HUDEP-2 (cell line): ENCODE data around the gene TAF13.
A peak's percentile ranks its signal among the peaks of the same experiment; 100 is the strongest.

Experiments
- DNase-seq, 76 experiments: peaks; one replicate each; lab custom pipeline; 2025; ENCODE audit not compliant: unreplicated experiment in 76 of 76; lab: John Stamatoyannopoulos, UW

The TAF13 gene, protein sequence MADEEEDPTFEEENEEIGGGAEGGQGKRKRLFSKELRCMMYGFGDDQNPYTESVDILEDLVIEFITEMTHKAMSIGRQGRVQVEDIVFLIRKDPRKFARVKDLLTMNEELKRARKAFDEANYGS

GRCh38 chr1:109075531-109076490 is at the start of gene TAF13:
TSS of gene TAF13 (minus strand) at chr1:109076003. CDS start at chr1:109075947, 56 bp downstream.
- peak; percentile 21 to 89 (median 78) for DNase-seq

DNA sequence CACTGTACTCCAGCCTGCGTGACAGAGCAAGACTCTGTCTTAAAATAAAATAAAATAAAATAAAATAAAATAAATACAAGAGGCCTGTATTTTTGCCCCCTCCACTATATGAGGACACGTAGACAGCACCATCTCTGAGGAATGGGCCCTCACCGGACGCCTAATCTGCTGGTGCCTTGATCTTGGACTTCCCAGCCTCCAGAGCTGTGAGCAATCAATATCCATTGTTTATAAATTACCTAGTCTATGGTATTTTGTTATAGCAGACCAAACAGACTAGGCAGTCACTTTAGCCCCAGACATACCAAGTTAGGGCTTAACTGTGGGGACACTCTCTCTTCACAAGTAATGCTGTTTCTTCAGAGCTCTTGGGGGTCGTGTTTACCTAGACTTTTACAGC is 44.6 kb upstream of the TAF13 start:
- DNase-seq, result no peak

- no peak for DNase-seq
These were observed 42.3 kb upstream of the TAF13 start for GRCh38 chr1:109118089-109118488.

DNA sequence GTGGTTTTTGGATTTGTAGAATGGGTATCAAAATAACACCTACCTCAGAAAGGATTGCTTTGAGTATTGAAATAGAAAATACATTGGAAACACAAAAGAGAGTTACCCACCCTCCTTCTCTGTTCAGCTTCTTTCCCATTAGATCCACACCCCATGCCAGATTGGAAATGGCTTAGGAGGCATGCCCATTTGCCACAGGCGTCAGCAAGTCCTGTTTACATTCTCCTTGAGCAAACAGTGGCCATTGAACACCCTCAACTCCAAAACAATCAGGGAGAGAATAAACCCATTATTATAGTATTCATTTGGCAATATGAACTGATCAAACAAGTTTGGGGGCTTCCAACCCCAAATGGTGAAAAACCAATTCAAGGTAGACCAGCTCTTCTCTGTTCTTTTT is 40.5 kb upstream of the TAF13 start:
- DNase-seq, result no peak

DNA sequence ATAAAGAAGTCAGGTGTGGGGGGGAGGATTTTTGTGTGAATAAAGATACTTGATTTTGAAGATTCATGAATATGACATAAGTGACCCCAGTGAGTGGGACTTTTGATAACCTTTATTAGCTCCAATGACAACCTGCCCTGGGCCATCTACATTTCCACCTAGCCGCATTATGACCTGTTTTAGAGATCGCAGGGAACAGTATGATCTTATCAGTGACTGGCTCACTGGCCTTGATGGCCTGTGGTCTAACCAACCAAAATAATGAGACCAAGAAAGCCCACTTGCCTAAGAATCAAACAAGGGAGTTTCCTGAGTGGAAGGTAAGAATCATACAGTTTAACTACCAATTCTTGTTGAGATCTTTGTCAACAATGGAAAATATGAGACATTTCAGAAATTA is 39.9 kb upstream of the TAF13 start:
- no peak for DNase-seq

GRCh38 chr1:109114342-109114674 is 38.5 kb upstream of the TAF13 start:
- no peak for DNase-seq

- DNase-seq, result peak in 12 of 76 experiments; percentile 5 to 44 (median 13)
These were observed 38.0 kb upstream of the TAF13 start, which contains the start of gene ELAPOR1 for GRCh38 chr1:109113590-109114341. TSS of gene ELAPOR1 (plus strand) at chr1:109114115. CDS start at chr1:109114184, 69 bp downstream.

GRCh38 chr1:109112652-109113285 is 37.0 kb upstream of the TAF13 start:
- peak in 73 of 76 experiments; percentile 14 to 90 (median 74) for DNase-seq

DNA sequence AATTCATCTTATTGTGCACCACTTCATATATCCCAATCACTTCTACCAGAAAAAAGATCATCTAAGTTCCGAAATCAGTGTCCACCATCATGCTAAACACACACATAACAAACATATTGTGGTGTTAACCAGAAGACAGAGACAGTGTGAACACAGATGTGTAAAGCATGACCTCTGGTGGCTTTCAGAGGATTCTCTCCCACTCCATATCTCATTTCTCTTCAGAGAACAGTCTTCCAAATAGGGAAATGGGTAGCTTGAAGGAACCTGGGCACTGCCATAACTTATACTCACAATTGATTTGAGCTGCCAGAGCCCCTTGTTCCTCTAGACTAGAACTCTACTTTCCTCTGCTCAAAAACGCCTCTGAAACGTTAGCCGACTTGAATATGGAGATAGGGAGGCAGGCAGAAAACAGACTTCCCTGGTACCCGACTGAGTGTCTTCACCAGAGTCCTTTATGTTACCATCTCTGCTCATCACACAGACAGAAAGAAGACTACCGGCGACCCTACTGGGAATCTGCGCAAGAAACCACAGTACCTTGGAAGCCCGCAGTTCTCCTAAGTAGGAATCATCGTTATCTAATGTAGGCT is 36.4 kb upstream of the TAF13 start:
- DNase-seq, result peak in 28 of 76 experiments; percentile 8 to 55 (median 25)

DNA sequence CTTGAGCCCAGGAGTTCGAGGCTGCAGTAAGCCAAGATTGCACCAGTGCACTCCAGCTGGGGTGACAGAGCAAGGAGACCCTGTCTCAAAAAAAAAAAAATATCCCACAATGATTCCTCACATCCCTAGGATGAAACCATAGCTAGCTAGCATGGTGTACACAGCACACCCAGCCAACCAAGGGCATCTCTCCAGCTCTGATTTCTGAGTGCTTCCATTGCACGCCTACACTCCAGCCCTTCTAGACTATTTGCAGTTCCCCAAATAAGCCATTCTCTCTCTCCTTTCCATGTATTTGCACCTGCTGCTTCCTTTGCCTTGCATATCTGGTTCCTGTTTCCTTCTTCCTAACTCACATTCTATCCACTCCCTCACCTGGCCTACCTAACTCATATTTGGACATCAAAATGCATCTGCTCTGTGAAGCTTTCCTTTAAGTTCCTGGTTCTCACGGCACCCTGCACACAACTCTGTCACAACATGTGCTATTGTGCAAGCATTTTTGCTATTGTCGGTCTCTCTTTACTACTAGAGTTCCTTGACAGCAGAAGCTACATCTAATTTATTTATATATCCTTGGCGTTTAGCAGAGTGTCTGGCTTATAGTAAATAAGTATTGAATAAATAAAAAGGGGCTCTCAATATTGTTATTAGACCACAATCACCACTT is 35.7 kb upstream of the TAF13 start:
- DNase-seq, result no peak

DNA sequence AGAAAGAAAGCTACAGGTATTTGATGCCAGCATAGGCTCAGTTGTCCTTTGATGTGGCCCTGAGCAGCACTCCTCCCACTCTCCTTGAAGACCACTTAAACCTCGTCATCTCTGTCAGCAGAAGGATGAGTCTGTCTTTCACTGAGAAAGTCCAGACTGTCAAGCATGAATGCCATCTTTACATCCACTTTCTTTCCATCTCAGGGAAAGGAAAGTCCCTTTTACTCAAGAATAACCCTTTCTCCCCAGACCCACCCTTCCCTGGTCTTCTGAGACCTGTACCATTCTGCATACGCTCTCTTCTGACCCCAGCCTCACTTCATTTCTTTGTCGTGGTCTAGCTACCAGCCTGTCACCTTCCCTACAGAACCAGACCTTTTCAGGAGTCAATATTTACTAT is 34.1 kb upstream of the TAF13 start:
- DNase-seq, result no peak

DNA sequence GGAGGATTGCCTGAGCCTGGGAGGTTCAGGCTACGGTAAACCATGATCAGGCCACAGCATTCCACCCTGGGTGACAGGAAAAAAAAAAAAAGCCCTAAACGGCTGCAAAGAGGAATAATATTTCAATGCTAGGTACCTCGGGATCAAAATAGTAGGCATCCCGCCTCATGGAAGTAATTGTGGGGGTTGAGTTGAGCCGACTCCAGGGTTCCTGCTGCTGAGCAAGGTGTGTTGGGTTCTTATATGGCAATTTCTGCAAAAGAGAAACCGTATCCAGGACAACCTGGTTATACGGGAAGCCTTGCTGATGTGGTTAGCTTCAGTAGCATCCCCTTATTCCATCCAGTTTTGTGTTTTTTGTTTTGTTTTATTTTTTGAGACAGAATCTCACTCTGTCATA is 32.0 kb upstream of the TAF13 start:
- no peak for DNase-seq

DNA sequence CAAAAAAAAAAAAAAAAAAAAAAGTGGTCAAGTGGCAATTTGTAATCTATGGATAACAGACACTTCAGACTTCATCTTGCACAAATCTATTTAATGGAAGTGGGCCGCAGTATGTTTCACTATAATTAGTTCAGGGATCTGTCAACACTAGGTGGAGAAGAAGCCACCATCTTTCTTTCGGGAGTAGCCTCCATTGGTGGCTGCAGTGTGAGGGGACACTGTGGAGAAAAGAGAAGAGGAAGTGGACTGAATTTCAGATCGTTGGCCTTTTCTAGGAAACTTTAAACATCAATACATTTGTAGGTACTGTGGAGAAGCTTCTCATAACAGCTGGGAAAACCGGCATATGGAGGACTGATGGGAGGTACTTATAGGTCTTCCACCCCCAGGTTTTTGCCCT is 30.1 kb upstream of the TAF13 start:
- no peak for DNase-seq

- no peak for DNase-seq
These were observed 28.8 kb upstream of the TAF13 start for GRCh38 chr1:109104364-109105151.

DNA sequence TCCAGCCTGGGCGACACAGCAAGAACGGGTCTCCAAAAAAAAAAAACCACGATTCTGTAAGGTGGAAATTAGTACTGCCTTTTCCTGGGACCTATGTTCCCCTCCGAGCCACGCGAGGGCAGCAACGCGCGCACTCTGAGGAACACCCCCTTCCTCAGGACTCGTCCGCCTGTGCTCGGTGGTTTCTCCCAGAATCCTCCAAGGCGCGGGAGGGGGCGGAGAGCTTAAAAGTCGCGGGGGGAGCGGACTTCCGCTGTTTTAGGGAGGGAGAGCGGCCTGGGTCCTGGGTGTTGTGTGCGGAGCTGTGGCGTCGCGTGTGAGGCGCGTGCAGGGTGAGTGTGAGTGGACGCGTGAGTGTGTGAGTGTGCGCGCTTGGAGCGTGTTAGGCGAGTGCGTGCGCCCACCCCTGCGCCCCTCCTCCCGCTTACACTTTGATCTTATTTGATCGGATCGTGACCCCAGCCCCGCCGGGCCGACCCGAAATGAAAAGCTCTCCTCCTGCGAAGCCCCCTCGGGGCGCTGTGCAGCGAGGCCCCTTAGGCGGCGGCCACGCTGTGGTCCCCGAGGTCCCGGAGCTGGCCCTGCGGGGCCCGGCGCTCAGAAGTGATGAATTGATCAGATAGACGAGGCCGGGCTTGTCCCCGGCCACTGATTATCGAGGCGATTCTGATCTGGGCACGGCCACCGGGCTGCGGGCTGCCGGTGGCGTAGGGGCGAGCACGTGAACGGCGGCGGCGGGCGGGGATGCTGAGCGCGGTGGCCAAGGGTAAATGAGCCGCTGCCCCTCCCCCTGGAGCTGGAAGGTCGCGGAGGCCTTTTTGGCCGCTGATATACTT is 24.4 kb upstream of the TAF13 start:
- DNase-seq, result peak in 75 of 76 experiments; percentile 56 to 97 (median 94)

- DNase-seq, result no peak
These were observed 20.3 kb upstream of the TAF13 start for GRCh38 chr1:109096120-109096519.

DNA sequence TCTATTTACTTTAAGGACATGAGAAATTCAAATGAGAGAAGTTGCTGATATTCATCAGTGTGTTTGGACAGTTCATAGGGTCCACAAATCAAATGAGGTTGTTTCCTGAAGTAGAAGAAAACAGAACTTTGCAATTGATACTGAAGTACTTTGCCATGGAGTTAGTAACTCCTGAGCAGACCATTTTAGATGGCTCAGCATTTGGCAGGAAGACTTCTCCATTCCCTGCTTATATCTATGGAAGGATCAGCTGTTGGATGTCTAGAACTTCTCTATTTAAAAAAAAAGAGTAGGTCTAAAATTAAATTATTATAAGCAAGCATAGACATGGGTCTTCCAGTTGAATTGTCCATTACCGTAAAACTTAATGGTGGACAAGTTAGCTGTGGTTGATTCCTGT is 19.8 kb upstream of the TAF13 start:
- no peak for DNase-seq

DNA sequence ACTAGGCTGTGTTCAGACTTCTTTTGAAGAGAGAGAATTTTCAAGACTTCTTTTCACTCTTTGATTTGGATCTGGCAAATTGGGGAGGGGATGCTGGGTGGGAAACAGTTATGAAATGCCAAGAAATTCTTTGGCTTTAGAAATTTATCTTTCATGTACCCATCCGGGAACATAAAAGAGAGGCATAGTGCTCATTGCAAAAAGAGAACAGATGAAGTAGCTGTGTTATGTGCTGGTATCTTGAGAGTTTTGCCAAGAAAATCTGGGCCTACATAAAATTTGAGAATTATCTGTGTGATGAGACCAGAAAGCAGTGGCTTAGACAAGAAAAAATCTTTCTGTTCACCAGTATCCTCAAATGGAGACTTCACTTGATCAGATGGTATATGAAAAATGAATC is 19.1 kb upstream of the TAF13 start:
- DNase-seq, result no peak
